T-helper 1 cell treated with Interleukin-12 subunit alpha and Interleukin-12 subunit beta and Interleukin-4 antibody, amounts not matched to agents 30 ng/mL and 1 ng/mL, for 36 hours (primary cell): ENCODE measurements around the gene LLGL1. TPM values are rescaled to one million over a fixed set of nuclear protein-coding genes. Genes with fewer than 3 reads are reported as not detected.

Experiments used
- intact Hi-C: fragments of 100-400 bp; cut with micrococcal nuclease; formaldehyde crosslinking; loops from one replicate; pipeline ENCODE4 v1.15.1; 2024
- total RNA-seq: library from RNA; stranded (reverse); gene quantifications from 2 replicates; pipeline ENCODE4 v1.2.3, GENCODE V29; 2022

The LLGL1 gene
- total RNA-seq, 1 donor from 2014 or later, result 21.9 TPM

DNA sequence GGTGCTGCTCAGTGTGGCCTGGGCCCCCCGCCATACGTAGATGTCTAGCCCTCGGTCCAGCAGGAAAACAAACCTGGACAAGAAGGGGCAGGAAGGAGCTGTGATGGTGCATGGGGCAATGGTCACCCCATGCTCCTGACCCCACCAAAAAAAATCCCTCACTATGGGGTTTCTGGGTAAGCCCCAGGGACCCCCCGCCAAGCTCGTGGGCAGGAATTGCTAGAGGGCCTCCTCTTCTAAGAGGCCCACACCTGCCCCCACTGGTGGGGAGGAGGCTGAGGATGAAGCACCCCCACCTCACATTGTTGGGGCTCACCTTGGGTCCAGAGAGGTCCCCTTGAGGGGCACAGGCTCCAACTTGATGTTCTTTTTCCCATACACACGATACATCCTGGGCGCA is 23.4 kb downstream of the LLGL1 start:
- intact Hi-C loops, result loop anchor here (2.0 kb wide), 1 partner anchor 316 kb away; no protein-coding TSS in a partner anchor

DNA sequence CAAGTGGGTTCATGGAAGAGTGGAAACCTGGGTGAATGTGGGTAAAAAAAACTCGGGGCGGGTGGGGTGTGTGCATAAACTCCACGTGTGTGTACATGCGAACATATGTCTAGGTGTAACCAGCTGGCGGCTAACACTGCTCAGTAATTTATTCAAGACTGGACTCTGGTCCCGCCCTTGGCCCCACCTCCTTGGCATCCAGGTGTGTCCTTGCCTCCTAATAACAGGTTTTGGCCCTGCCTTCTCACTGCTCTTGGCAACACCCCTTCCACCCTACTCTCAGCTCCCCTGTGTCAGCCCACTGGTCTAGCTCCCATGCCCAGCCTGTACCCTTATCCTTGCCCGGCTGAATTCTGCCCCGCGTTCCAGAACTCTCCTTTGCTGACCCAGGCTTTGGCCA is 24.8 kb downstream of the LLGL1 start:
- intact Hi-C loops, result no loop called here

DNA sequence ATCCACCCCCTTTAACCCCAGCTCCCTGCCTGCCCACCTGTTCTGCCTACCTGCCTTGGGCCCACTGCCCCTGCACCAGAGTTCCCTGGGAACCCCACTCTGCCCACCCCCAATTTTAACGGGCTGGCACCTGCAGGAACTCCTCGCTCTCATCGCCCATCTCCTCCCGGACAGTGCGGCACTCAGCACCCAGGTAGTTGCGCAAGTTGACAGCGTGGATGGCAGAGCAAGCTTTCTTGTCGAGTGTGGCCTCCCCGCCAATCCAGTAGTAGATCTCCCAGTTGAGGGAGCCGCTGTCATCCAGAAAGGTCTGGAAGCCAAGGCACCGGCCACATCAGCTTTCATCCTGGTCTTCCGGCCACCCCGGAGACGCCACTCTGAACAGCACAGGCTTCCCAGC is 25.3 kb downstream of the LLGL1 start:
- intact Hi-C loops, result no loop called here

DNA sequence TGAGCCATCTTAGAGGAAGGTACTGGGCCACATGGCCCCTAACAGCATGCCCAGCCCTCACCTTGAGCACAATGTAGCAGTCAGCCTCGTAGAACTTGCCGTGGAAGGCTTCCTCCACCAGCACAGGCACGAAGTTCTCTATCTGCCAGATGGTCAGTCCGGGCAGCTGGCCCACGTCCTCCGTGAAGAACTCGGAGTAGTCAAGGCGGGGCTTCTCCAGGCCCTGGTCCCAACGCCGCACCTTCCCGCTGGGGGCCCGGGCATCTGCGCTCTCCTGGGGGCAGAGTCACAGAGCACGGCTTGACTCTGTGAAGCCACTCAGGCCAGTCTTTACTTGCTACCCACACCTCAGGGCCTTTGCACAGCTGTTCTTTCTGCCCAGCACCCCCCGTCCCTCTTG is 25.8 kb downstream of the LLGL1 start:
- intact Hi-C loops, result no loop called here

DNA sequence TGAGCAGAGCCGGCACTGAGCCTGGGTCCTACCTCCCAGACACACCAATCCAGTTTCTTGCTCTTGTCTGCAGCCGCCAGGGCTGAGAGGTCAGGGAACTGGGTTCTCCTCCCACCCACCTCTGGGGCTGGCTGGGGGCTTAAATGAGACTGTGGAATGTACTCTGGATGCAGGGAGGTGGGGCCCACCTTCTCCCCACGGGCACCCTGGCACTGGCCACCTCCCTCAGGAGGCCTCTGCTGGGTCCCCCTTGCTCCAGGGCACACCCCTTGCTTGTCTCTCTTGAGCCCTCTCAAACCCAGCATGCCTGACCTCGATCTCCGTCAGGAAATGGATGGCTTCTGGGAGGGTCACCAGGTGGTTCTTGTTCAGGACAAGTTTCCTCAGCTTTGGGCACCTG is 26.7 kb downstream of the LLGL1 start:
- intact Hi-C loops, result no loop called here

DNA sequence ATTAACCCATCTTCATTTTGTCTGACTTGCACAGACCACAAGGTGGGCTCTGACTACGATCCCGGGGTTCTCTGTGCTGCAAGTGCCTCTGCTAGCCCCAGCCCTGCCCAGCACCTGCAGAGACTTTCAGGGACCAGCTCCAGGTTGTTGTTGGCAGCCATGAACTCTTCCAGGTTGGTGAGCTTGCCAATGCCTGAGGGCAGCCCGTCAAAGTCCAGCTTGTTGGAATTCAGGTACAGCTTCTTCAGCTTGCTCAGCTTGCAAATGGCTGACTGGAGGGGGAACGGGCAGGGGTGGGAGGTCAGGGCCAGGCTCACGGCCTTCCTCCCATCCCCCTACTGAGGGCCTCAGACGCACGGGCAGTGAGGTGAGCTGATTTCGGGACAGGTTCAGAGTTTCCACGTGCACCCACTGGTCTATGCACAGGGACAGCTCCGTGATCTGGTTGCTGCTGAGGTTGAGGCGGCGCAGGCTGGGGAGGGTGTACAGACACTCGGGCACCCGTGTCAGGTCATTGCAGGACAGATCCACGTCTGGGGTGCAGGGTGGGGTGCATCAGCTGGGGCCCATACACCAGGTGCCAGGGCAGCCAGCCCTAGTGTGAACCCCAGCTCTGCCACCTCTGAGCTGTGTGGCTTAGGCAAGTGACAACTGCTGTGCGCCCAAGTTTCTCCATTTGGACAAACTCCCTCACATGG is 27.9 kb downstream of the LLGL1 start:
- intact Hi-C loops, result no loop called here

DNA sequence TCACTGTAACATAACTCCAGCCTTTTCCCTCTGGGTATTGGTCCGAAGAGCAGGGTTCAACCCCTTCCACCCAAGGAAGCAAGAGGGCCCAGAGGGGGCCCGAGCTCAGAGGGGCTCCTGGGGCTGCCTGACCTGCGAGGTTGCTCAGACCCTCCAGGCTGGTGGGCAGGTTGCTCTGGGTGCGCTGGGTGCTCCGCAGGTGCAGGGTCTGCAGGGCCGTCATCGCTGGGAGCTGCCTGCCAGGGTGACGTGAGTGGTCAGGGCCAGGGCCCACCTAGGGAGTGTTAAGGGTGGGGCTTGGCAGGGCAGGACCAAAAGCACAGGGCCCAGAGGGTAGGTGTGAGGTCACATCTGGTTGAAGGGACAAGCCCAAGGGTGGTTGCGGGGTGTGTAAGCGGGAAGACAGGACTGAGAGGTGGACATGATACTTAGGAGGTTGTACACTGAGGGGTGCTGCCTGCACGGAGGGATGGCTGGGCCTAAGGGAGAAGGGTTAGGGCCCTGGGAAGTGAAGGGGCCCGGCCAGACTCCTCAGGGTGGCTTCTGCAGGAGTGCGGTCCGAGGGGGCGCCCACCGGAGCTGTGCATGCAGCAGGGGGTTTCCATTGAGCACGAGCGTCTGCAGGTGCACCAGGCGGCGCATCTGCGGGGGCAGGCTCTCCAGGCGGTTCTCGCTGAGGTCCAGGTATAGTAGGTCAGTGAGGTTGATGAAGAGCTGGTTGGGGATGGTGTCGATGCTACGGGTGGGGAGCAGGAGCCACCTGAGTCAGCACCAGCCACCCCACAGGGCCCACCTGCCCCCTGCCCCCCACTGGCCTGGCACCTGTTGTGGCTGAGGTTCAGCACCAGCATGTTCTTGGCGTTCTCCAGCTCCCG is 28.7 kb downstream of the LLGL1 start:
- intact Hi-C loops, result no loop called here

DNA sequence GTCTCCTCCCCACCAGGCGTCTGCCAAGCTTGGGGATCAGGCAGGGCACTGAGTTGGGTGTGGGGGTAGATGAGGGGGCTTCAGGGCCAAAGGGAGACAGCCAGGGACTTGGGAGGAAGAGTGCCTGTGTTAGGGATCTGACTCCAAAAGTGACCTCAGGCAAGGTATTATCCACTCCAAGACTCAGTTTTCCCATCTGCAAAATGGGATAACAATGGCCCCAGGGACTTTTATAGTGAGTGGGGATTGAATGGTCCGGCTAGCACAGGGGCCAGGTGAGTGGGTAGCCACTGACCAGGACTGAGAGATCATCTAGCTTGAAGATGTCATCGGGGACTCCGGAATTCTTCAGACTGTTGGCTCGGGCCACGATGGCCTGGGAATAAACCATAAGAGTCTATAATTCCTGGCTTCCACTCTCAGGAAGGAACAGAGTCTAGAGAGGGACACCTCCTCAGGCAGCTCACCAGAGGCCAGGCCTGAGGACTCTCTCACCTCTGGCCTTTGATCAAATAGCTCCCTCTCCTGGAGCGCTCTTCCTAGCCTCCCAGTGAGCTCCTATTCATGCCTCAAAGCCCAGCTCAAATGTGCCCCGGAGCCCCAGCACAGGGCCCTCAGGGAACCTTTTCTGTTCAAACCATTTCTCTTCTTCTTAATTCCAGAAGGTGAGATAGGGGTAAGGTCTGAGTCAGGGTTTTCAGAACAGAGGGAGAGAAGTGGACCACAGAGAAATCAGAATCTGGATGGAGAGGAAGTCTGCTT is 29.6 kb downstream of the LLGL1 start:
- intact Hi-C loops, result loop anchor here (5.0 kb wide), 1 partner anchor 283 kb away; the partner anchor contains the start of genes DRC3 and TOM1L2

DNA sequence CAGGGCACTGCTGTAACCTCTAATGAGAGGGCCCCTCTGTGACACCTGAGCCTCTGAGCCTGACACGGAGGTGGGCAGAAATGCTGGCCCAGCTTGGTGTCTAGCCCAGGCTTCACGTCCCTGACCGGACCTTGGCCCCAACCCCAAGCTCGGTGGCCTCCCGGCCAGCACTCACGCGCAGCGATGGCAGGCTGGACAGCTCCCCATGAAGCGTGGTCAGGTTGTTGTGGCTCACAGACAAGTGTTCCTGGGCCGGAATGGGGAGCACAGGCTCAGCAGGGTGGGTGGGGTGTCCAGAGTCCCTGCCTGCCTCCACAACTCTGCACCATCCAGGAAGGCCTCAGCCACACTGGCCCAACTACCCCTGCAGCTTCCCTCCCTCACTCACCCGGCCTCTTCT is 30.9 kb downstream of the LLGL1 start:
- intact Hi-C loops, result loop anchor here (5.0 kb wide), 1 partner anchor 284 kb away; the partner anchor contains the start of genes DRC3 and TOM1L2

DNA sequence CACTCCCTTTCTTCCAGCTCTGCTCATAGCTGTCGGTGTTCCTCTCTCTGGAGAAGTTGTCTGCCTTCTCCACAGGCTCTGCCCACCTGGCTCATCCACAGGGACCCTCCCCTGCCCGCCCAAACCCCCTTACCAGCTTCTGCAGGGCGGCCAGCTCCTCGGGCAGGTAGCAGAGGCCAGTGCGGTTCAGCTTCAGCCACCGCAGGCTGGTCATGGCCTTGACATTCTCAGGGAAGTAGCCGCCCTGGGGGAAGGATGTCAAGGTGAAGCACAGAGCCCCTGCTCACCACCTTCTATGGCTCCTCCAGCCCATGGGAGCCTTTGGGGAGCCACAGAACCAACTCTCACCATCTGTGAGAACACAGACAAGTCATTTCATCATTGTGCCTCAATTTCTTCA is 31.3 kb downstream of the LLGL1 start:
- intact Hi-C loops, result loop anchor here (5.0 kb wide), 1 partner anchor 284 kb away; the partner anchor contains the start of genes DRC3 and TOM1L2

DNA sequence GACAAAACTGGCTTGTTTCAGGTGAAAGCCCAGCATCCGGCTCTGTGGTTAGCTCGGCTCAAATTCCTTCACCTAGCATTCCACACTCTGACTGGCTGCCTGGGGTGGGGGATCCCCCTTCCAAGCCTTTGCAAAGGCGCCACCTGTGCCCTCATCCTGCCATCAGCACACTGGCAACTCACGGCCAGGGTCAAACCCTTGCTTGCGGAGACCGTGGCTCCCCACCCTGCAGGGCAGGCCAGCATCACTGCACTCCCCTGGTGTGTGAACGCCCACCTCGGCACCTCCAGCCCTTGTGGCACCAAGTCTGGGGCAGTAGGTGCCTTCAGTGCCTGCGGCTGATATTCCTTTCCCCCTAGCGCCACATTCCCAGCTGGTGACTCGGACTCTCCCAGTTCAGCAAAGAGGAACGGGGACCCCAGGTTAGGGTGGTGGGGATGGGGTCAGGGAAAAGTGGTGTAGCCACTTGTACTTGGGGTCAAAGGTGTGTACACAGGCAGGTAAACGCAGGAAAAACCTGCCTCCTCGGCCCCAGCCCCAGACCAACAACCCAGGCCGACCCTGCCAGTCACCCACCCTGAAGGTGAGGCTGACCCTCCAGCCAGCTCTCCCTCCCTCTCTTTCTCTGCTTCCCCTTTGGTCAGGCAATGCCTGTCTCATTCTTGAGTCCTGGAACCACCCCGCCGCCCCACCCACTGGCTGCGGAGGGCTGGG is 32.0 kb downstream of the LLGL1 start:
- intact Hi-C loops, result loop anchor here (5.0 kb wide), 1 partner anchor 285 kb away; the partner anchor contains the start of genes DRC3 and TOM1L2

DNA sequence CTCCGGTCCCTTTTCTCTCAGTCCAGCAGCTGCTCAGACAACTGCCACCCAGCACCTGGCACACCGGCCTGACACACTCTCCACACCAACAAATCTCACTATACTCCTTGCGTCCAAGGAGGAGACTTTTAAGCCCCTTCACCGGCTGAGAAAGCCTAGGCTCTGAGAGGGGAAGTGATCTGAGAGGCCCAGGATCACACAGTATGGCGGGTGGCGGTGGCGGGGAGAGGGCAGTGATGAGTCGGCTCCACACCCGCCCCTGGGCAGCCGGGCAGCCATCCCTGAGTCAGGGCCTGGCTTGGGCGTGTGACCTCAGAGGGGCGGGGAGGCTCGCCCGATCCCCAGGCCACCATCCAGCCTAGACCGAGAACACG is 32.5 kb downstream of the LLGL1 start:
- intact Hi-C loops, result loop anchor here (5.0 kb wide), 1 partner anchor 286 kb away; the partner anchor contains the start of genes DRC3 and TOM1L2

DNA sequence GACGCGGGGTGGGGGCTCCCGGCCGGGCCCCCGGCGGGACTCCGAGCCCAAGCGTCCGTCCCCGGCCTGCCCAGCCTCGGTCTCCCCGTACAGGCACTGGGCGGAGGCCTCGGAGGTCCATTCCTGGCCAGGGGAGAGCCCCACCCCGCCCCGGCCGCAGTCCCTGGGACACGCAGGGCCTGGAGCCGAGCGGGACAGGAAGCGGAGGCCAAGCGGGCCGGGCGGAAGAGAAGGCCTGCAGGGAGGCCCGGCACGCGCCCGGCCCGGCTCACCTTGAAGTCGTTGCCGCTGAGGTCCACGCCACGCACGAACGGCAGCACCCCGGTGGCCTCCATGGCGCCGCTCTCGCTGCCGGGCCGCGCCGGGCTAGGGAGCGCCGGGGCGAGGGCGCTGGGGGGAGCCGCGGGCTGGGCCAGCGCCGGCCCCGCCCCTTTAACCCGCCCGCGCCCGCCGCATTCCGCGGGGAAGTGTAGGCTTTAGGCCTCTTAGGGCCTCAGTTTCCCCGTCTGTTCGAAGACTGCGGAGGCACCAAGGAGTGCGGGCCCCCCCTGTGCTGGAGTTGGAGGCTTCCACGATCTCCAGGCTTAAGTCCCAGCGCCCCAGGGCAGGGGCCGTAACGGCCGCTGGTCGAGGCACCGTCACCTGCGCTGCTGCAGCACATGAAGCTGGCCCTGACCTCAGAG is 33.1 kb downstream of the LLGL1 start, which contains the start of gene FLII:
Gene FLII (minus strand): TSS at position 383 of the 683 bp plus-strand sequence. CDS start 48 bp downstream, at position 335.
- intact Hi-C loops, result loop anchor here (5.0 kb wide), 1 partner anchor 286 kb away; the partner anchor contains the start of genes DRC3 and TOM1L2

DNA sequence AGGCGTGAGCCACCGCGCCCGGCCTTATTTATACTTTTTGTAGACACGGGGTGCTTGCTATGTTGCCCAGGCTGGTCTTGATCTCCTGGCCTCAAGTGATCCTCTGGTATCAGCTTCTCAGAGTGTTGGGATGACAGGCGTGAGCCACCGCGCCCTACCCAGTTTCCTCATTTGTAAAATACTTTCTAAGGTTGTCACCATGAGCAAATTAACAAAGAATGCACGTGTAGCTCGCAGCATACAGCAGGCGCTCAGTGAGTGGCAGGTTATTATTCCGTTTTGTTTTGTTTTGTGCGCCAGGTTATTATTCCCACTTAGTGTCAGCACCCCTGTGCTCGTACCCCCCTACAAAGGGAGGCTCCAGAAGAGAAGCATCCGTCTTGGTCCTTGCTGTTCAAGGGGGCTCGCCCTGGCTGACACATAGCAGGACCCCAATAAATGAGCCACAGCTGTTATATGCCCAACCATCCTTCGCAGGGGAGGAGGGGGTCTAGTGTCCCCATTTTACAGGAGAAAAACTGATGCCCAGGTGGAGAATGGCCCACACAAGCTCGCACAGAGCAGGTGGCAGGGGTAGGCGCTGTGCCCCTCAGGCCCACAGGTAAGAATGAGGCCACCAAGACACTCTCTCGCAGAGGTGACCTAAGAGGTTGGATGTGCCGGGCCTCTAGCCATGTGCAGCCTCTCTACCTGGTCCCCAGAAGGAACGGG is 34.3 kb downstream of the LLGL1 start:
- intact Hi-C loops, result loop anchor here (1.0 to 5.0 kb wide), 6 partner anchors 34 to 599 kb away; partner anchors contain the start of genes ALKBH5, DRC3, LLGL1 and PRPSAP2

DNA sequence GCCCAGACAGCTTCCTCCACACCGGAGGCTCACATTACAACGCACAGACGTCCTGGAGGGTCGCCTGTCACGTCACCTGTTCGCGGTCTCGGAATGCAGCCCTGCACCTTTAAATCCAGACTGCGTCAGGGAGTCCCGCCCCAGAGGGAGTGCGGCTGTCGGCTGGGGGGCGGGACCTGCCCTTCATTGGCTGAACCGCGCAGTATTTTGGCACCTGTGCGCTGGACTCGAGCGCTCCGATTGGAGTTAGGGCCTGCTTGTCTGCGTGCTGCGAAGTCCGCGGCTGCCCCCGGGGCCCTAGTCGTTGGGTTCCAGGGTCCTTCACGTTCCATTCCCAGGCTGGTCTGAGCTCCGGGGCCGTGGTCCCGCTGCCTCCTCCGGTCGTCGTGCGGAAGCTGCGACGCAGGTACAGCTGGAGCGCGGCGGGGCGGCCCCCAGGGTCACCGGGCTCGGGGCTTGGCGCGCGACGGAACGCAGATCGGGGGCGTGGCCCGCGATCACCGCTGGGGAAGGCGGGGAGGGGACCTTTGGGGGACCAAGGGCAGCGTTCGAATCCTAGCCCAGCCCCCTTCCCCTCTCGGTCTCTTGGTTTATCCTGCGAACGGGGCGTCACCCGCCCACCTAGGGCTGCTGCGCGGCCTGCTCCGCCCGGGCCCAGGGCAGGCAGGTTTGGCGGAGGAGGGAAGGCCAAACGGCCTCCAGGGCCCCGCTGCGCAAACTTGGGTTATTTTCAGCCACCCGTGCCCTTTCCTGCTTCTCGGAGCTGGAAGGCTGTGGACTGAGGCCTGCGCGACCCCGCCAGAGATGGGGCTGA is 35.1 kb downstream of the LLGL1 start, which contains the start of gene MIEF2:
Gene MIEF2 (plus strand): TSS at position 331 of the 814 bp plus-strand sequence. CDS start 2,059 bp downstream, outside the sequence.
- intact Hi-C loops, result loop anchor here (1.0 to 2.0 kb wide), 5 partner anchors 35 to 598 kb away; partner anchors contain the start of genes ALKBH5, LLGL1, PRPSAP2 and SHMT1

DNA sequence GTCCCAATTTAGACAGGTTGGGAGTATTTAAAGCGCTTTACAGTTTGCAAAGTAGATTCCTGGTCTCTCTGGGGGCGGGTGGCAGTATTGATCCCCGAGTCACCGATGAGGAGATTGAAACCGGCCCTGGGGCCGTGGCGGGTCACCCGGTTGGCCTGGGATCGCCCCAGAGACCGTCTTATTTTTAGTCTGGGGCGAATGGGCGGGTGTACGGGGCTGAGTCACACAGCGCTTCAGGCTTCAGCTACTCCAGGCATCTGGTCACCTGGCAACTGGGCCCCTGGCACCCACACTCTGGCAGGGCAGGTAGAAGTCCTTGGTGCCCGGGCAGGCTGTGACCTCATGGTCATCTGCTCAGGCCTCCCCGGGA is 35.7 kb downstream of the LLGL1 start:
- intact Hi-C loops, result loop anchor here (2.0 kb wide), 2 partner anchors 102 to 598 kb away; partner anchors contain the start of genes PRPSAP2 and SHMT1

DNA sequence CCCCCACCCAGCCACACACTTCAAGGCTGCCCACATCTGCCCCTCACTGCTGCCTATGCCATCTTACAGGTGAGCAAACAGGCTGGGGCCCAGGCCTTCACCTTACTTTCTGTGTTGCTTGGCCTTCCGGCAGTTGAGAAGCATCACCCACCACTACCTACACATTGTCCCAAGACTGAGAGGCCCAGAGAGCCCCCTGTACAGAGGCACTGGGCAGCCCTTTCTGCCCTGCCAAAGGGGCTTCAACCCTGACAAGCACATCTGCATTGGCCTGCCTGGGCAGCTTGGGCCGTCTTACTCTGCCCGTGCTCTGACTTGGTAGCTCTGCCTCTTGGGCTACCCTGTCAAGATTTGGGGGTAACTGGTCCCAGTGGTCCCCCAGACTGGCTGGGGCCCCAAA is 36.2 kb downstream of the LLGL1 start:
- intact Hi-C loops, result loop anchor here (2.0 kb wide), 2 partner anchors 101 to 597 kb away; partner anchors contain the start of genes PRPSAP2 and SHMT1

DNA sequence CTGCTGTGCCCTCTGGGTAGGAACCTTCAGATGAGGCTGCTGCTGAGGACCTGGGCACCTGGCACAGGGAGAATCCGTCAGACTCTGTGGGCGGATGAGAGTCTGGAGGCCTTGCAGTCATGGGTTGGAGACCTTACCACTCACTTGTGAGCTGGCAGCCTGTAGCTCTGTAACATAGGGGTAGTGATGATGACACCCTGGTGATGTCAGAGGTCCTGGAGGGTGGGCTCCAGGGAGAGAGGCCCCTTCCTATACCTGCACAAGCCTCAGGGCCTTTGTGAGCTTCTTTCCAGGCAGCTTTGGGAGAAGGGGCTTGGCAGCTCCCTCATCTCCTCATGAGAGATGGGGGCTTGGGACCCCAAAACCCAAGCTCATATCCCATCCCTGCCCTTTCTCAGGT is 36.7 kb downstream of the LLGL1 start:
- intact Hi-C loops, result no loop called here
